IPS-NIHi7 (cell line): ENCODE data around the gene SLC7A4.

ENCODE experiments used
- DNase-seq: peaks from one replicate; pipeline ENCODE4 v3.0.0; 2012; ENCODE audit warnings: mixed read lengths; ENCODE audit errors: extremely low spot score

SLC7A4 gene

GRCh38 chr22:20998411-20999336 lies 33.7 kb downstream of the SLC7A4 start:
- DNase-seq: no peak

GRCh38 chr22:20997536-20998257 lies 34.7 kb downstream of the SLC7A4 start:
- no peak for DNase-seq

- no peak for DNase-seq
These were observed 35.5 kb downstream of the SLC7A4 start for GRCh38 chr22:20996598-20997535.

- no peak for DNase-seq
These were observed 36.3 kb downstream of the SLC7A4 start for GRCh38 chr22:20996031-20996410.

GRCh38 chr22:20995329-20996030 lies 36.9 kb downstream of the SLC7A4 start:
- no peak for DNase-seq

GRCh38 chr22:20994902-20995241 lies 37.5 kb downstream of the SLC7A4 start:
- DNase-seq: no peak

- DNase-seq: no peak
These were observed 38.0 kb downstream of the SLC7A4 start for GRCh38 chr22:20994128-20994901.

- no peak for DNase-seq
These were observed 38.8 kb downstream of the SLC7A4 start for GRCh38 chr22:20993304-20994127.

- DNase-seq: no peak
These were observed 39.7 kb downstream of the SLC7A4 start for GRCh38 chr22:20992456-20993303.

- DNase-seq: no peak
These were observed 40.3 kb downstream of the SLC7A4 start for GRCh38 chr22:20992056-20992442.

- DNase-seq: no peak
These were observed 40.9 kb downstream of the SLC7A4 start for GRCh38 chr22:20991252-20992055.

- DNase-seq: no peak
These were observed 41.9 kb downstream of the SLC7A4 start for GRCh38 chr22:20990184-20991180.

GRCh38 chr22:20989323-20990138 lies 42.8 kb downstream of the SLC7A4 start:
- no peak for DNase-seq

- no peak for DNase-seq
These were observed 43.6 kb downstream of the SLC7A4 start for GRCh38 chr22:20988573-20989322.

GRCh38 chr22:20987375-20987774 lies 45.0 kb downstream of the SLC7A4 start:
- no peak for DNase-seq
